ENCODE results near the gene GVQW3. TPM values are rescaled to one million over a fixed set of nuclear protein-coding genes. Genes with fewer than 3 reads are reported as not detected.

GVQW3 gene
- total and polyA plus RNA-seq, 2 of the 8 experiments (the other 6 are each of a cell fraction or from before 2014, with no cell fraction given): 5.5 to 8.1 TPM

GRCh38 chr11:76337923-76338322 is 43.2 kb upstream of the GVQW3 start (continued):
- no peak for TF ChIP-seq SIN3A (conservative IDR thresholded peaks at IDR 0.05 in 1 of 2, IDR thresholded peaks at IDR 0.05 in 1 of 2; ENCODE audit: low read depth in 1 of 2, low read length in 2 of 2)
- TF ChIP-seq EGR1 (IDR thresholded peaks at IDR 0.05; ENCODE audit: borderline replicate concordance, low read depth, low read length): no peak
- no peak for TF ChIP-seq ASH2L (IDR thresholded peaks at IDR 0.05; ENCODE audit: low read length)
- no peak for TF ChIP-seq CREB1 (IDR thresholded peaks at IDR 0.05)
- no peak for TF ChIP-seq TBP (IDR thresholded peaks at IDR 0.05; ENCODE audit: low read depth, low read length)
- TF ChIP-seq POLR2A (IDR thresholded peaks at IDR 0.05; ENCODE audit: control extremely low read depth in 1 of 2, low read depth in 2 of 2, low read length in 2 of 2): no peak
- TF ChIP-seq MAX (IDR thresholded peaks at IDR 0.05): no peak
- no peak for TF ChIP-seq CEBPB (IDR thresholded peaks at IDR 0.05; ENCODE audit: low read depth, low read length)

Data from H1 (cell line).